Hypothalamus (tissue), 51 donors: ENCODE data around the gene MCL1.

Source experiments
- DNase-seq, 51 donors: peaks; one replicate each; lab custom pipeline; 2025; lab: John Stamatoyannopoulos, UW

MCL1 gene

GRCh38 chr1:150558761-150559655 lies 20.4 kb downstream of the MCL1 start:
- DNase-seq, result peak in 18 of 51 donors; percentile 11 to 46 (median 26)

GRCh38 chr1:150558303-150558704 lies 21.1 kb downstream of the MCL1 start:
- no peak for DNase-seq

GRCh38 chr1:150557813-150558212 lies 21.6 kb downstream of the MCL1 start:
- DNase-seq, result no peak

GRCh38 chr1:150557065-150557600 lies 22.3 kb downstream of the MCL1 start:
- no peak for DNase-seq

GRCh38 chr1:150555971-150556865 lies 23.2 kb downstream of the MCL1 start:
- no peak for DNase-seq

GRCh38 chr1:150555198-150555970 lies 24.0 kb downstream of the MCL1 start:
- DNase-seq, result no peak

- no peak for DNase-seq
Measured at GRCh38 chr1:150554086-150554452, 25.3 kb downstream of the MCL1 start.

- no peak for DNase-seq
Measured at GRCh38 chr1:150553392-150554085, 25.9 kb downstream of the MCL1 start.

- DNase-seq, result no peak
Measured at GRCh38 chr1:150552911-150553289, 26.5 kb downstream of the MCL1 start.

- peak in 32 of 51 donors; percentile 10 to 74 (median 28) for DNase-seq
Measured at GRCh38 chr1:150552128-150552910, 27.1 kb downstream of the MCL1 start.

GRCh38 chr1:150551784-150552127 lies 27.7 kb downstream of the MCL1 start:
- no peak for DNase-seq

GRCh38 chr1:150551051-150551783 lies 28.2 kb downstream of the MCL1 start:
- DNase-seq, result peak in 2 of 51 donors; percentile 2 to 5

GRCh38 chr1:150550222-150551050 lies 29.0 kb downstream of the MCL1 start:
- peak in 3 of 51 donors; percentile 7 to 17 (median 14) for DNase-seq

GRCh38 chr1:150549496-150550221 lies 29.8 kb downstream of the MCL1 start:
- no peak for DNase-seq

GRCh38 chr1:150548632-150549495 lies 30.5 kb downstream of the MCL1 start, which contains the start of gene ADAMTSL4:
Gene ADAMTSL4, plus strand, starts transcription at chr1:150549408. Its CDS starts 2,881 bp downstream, at chr1:150552289.
- DNase-seq, result peak in 21 of 51 donors; percentile 6 to 55 (median 23)

- no peak for DNase-seq
Measured at GRCh38 chr1:150548324-150548631, 31.1 kb downstream of the MCL1 start.
